AG04449 (cell line): ENCODE results near the gene INKA1.

Source experiments
- CTCF ChIA-PET: fragments of 350-600 bp; formaldehyde crosslinking; extraction: SDS; loops from one replicate; lab custom pipeline; 2021; ENCODE audit warnings: antibody characterized with exemption; lab: Yijun Ruan, JAX
- POLR2A ChIA-PET: fragments of 400-600, 350-600 bp; formaldehyde crosslinking; extraction: SDS; loops from one replicate; lab custom pipeline; 2020; ENCODE audit warnings: antibody characterized with exemption, inconsistent platforms; lab: Yijun Ruan, JAX
- DNase-seq: peaks from one replicate; pipeline ENCODE4 v3.0.0-alpha.2; 2010; ENCODE audit warnings: low read depth, low spot score
- H3K4me3 ChIP-seq: 2 replicates; pipeline ENCODE4 v1.5.1; 2011; ENCODE audit warnings: low read depth, mild to moderate bottlenecking, control low read depth, low read length
- CTCF ChIP-seq: IDR thresholded peaks from one replicate; pipeline ENCODE4 v1.5.1; 2011; ENCODE audit warnings: mild to moderate bottlenecking, moderate library complexity, low read length, control low read depth, inconsistent platforms; ENCODE audit not compliant: insufficient read depth; ENCODE audit errors: missing control alignments

Gene INKA1

DNA sequence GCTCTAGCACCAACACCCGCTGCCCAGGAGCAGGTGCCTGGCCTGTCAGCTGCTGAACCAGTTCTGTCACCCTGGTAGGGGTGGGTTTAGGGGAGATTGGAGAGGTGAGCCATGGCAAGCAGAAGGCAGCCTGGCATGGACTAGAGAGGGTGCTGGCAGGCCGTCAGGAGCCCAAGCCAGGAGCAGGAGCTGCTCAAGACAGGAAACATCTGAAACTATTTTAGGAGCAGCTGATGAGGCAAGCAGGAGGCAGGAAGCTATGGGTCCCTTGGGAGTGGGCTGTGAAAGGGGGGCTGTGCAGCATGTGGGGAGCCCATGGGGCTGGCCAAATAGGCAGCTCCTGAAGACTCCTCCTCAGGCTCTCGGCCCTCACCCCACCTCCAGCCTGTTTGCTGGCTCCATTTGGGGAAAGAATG, 2.3 kb downstream of the INKA1 start:
- ChIA-PET CTCF (interaction anchor here (0.9 to 12.8 kb wide), 8 partner anchors 7 to 103 kb away, joined by 3 to 507 read pairs (median 6); partner anchors contain the start of genes IP6K1 and UBA7), POLR2A (interaction anchor here (1.1 to 1.2 kb wide), 3 partner anchors 14 to 34 kb away, joined by 3 to 4 read pairs (median 3); partner anchors contain the start of gene IP6K1)
- TF ChIP-seq CTCF, result no peak
- DNase-seq, result peak; percentile 80
- peak overlapping the region; percentile 29; the same call in 1 of the 2 replicates for H3K4me3 ChIP-seq

- no peak for DNase-seq
- ChIA-PET POLR2A (interaction anchor here (1.1 to 1.2 kb wide), 3 partner anchors 13 to 33 kb away, joined by 3 to 4 read pairs (median 3); partner anchors contain the start of gene IP6K1), CTCF (interaction anchor here (0.9 to 12.8 kb wide), 8 partner anchors 6 to 103 kb away, joined by 3 to 507 read pairs (median 6); partner anchors contain the start of genes IP6K1 and UBA7)
- TF ChIP-seq CTCF, result no peak
- peak overlapping the region; percentile 29 for H3K4me3 ChIP-seq
Measured at GRCh38 chr3:49805897-49806701, 3.0 kb downstream of the INKA1 start.

GRCh38 chr3:49806850-49807249, 3.8 kb downstream of the INKA1 start:
- H3K4me3 ChIP-seq, result no peak overlapping the region
- ChIA-PET CTCF (interaction anchor here (1.4 to 12.8 kb wide), 3 partner anchors 9 to 101 kb away, joined by 3 to 507 read pairs (median 8); no protein-coding TSS in a partner anchor), POLR2A (no interaction called here)
- DNase-seq, result no peak
- no peak for TF ChIP-seq CTCF

DNA sequence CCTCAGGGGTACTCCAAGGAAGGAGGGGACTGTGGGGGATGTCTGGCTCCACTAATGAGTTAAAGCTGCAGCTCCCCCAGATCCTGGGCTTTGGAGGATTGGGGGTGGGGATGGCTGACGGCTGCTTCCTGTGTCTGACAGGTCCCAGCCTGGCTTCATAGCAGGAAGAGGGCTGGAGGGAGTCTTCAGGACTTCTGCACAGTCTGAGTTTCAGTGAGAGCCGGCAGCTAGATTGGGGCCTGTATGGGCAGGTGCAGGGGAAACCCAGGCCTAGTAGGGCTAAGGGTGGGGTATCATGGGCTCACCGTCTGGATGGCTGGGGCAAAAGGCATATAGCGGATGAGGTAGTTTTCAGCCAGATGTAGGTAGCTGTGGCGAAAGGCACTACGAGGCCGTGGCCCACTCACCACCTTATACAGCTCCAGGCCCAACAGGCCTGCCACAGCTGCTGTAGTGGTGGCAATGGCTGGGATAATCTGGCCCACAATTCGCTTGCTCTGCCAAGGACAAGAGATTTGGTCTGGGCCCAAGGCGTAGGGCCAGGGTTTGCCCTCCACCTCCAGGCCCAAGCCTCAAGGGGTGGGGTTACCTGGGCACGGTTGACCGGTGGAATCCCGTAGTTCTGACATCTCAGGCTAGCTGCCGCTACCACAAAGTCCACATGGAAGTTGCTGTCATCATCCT, 4.5 kb downstream of the INKA1 start:
- H3K4me3 ChIP-seq, result no peak overlapping the region
- no peak for TF ChIP-seq CTCF
- DNase-seq, result no peak
- POLR2A ChIA-PET, result interaction anchor here (0.6 kb wide), 1 partner anchor 124 kb away, joined by 3 read pairs; no protein-coding TSS in a partner anchor
- CTCF ChIA-PET, result interaction anchor here (0.7 to 12.8 kb wide), 3 partner anchors 26 to 101 kb away, joined by 3 to 507 read pairs (median 3); no protein-coding TSS in a partner anchor

DNA sequence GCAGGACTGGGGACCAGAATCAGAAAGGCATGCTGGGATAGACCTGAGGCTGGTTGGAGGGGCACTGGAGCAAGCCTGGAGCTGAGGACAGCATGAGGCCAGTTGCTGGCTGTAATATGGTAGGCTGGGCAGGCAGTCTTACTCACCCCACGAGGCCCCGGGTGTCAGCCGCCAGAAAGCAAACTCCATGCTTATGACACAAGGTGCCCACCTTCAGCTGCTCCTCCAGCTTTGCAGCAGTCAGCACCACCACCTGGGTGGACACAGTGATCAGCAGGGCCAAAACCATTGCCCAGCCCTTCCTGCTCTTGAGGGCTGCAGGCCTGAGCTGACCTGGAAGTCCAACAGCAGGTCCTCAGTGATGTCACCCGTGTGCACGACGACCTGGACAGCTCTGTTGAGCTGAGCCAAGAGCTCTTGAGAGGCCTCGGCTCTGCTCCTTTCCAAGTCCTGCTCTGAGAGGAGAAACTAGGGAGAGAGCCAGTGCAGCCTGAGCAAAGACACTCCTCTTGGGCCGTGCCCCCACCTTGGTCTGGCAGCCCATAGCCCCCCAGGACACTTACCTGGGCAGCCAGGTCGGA, 9.9 kb downstream of the INKA1 start:
- ChIA-PET CTCF (interaction anchor here (1.1 to 4.0 kb wide), 3 partner anchors 10 to 92 kb away, joined by 3 to 47 read pairs (median 25); partner anchors contain the start of gene INKA1), POLR2A (interaction anchor here (1.2 kb wide), 1 partner anchor 9 kb away, joined by 3 read pairs; no protein-coding TSS in a partner anchor)
- H3K4me3 ChIP-seq, result peak overlapping the region; percentile 58
- DNase-seq, result no peak
- no peak for TF ChIP-seq CTCF
